NCI-H2107 treated with DMSO at 0.1 percent for 48 hours (cell line): ENCODE results near the gene CEP55.

Source experiments
- DNase-seq: peaks from one replicate; lab custom pipeline; 2025; ENCODE audit not compliant: unreplicated experiment; lab: John Stamatoyannopoulos, UW

The CEP55 gene

DNA sequence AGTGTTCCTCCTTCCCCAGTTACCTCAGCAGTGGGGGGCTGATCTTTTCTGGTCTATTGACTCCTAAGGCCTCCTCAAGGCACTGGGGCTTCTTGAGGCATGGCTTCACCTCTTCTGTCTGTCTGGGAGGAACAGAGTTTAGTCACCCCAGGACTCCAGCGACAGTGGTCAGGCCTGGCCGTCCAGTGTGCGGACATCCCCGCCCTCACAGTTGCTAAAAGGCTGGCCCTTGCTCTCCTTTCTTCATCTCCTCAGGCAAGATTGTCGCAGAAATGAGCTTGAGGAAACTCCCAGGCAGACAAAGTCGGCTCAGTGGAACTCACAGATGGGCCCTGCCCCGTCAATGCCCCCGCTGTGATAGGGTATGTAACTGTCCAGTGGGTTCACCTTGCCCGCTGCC, 63.1 kb downstream of the CEP55 start:
- DNase-seq = no peak

- no peak for DNase-seq
Measured at GRCh38 chr10:93560541-93560940, 64.1 kb downstream of the CEP55 start.

DNA sequence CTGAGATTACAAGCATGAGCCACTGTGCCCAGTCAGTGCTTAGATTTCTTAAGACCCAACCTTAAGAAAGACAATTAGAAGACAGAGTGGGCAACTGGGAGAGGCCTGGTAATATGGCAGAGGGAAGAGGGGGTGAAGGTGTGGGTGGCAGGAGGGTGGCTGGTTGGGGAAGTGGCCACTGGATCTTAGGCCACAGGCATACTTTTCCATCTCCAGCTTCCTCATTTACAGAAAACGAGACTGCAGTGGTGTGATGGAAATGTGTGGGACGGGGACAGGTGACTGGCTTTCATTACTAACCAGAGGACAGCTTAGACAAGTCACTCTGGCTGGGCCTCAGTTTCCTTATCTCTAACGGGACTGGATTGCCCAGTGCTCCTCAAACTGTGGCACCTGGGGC, 69.0 kb downstream of the CEP55 start:
- no peak for DNase-seq

DNA sequence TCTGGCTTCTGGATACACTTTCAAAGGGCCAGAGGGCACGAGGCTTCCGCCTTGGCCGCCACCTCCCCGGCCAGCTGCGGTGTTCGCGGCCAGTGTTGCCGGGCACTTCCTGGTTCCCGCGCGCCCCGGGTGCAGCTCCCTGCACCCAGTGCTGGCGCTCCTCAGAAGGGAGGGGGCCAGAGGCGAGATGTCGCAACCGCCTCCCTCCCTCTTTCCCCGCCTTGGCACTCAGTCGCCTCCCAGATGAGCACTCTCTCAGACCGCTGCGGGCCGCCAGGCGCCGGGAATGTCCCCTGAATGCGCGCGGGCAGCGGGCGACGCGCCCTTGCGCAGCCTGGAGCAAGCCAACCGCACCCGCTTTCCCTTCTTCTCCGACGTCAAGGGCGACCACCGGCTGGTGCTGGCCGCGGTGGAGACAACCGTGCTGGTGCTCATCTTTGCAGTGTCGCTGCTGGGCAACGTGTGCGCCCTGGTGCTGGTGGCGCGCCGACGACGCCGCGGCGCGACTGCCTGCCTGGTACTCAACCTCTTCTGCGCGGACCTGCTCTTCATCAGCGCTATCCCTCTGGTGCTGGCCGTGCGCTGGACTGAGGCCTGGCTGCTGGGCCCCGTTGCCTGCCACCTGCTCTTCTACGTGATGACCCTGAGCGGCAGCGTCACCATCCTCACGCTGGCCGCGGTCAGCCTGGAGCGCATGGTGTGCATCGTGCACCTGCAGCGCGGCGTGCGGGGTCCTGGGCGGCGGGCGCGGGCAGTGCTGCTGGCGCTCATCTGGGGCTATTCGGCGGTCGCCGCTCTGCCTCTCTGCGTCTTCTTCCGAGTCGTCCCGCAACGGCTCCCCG, 70.2 kb downstream of the CEP55 start, which contains the start of gene FFAR4:
TSS of gene FFAR4 (plus strand) at position 231 of the 842 bp plus-strand sequence. CDS start at position 287, 56 bp downstream.
- no peak for DNase-seq

DNA sequence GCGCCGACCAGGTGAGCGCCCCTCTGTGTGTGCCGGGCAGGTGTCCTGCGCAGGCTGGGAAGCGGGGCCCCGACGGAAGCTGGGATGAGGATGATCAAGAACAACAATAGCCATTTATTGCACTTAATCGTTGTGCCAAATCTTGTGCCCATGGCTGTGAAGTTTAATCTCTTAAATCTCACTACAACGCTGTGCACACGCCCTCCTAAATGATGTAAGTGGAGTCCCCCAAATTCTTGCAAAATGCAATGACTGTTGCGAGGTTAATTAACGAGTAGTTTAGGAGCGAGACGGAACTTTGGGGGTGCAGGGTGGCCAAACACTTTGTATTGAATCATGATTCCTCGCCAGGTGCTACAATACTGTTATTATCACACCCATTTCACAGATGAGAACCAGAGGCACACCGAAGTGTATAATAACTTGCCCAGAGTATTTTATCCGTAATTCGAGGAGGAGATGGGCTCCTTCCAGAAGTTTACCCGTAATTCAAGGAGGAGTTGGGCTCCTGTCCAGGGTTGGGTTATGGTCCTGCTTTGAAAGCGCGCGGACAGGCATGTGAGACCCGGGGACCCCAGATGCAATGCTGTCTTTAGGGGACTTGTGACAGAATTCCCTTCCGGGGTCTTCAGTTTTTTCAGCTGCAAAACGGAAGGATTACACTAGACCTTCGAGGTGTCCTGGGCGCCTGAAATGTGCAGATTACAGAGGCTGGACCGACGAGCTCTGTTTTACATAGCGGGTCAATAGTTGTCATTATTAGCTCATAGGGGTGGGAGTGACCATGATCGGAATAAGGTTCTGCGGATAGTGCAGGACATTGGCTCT, 71.1 kb downstream of the CEP55 start:
- DNase-seq = no peak

DNA sequence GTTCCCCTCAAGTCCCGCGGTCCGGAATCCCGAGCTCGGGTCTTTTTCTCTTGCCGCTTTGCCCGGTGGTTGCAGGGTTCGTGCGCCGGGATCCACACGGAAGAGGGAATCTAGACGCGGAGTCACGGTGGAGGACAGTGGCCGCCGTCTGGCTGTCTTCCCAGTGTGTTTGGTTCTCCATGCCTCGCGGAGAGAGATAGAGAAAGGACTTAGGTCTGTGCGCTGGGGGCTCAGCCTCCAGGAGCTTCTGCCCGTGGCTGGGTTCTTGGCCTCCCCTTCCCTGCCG, 71.6 kb downstream of the CEP55 start:
- DNase-seq = no peak

- DNase-seq = no peak
Measured at GRCh38 chr10:93570383-93570782, 74.0 kb downstream of the CEP55 start.

DNA sequence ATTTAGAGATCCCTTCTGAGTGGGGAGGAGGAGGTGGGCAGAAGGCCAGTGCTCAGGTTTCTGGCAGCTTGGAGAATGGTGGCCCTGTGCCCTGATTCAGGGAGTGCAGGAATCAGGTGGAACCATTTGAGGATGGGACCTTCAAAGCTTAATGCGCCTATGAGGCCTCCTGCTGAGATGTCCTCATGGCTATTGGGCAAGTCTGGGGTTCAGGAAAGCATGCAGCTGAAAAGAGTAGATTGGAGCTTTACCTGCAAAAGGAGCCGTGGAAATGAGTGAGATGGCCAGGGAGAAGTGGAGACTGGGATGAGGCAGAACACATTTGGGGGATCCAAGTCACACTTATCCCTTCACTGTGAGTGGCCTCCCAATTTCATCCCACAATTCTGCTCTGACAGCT, 76.2 kb downstream of the CEP55 start:
- DNase-seq = no peak

- DNase-seq = no peak
Measured at GRCh38 chr10:93573051-93573909, 76.9 kb downstream of the CEP55 start.

GRCh38 chr10:93573924-93574323, 77.5 kb downstream of the CEP55 start:
- DNase-seq = no peak

DNA sequence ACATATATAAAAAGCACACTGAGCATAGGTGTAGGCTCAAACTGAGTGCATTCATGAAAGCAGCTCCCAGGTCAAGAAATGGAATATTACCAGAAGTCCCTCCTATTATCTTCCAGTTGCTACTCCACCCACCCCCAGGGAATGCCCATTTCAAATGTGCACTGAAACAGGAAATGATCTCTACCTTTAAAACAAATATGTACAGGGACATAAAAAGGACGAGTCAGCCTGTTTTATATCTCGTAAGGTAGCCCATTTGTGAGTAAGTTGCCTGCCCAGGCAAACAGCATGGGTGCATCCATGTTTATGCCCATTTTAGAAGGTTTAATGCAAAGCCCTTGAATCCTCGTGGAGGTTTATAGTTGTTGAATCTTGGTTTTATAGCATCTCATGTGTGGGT, 80.5 kb downstream of the CEP55 start:
- DNase-seq = no peak

GRCh38 chr10:93577565-93577964, 81.2 kb downstream of the CEP55 start:
- DNase-seq = no peak
